DOHH2 (cell line): ENCODE data around the gene FLNA.

Experiments
- EZH2phosphoT487 ChIP-seq: fragments of 200-600 bp; sonication (generic); IDR thresholded peaks from 2 replicates; pipeline ENCODE4 v1.6.1; 2017; ENCODE audit warnings: borderline replicate concordance, mild to moderate bottlenecking, antibody characterized with exemption, low read length, moderate library complexity, mixed read lengths
- TF ChIP-seq, protein P1 (sequence below): fragments of 200-600 bp; sonication (generic); IDR thresholded peaks from one replicate; pipeline ENCODE4 v1.5.1; 2014; ENCODE audit warnings: antibody characterized with exemption, mild to moderate bottlenecking, low read depth, low read length; ENCODE audit not compliant: poor library complexity, severe bottlenecking

- TF ChIP-seq, protein P1, sequence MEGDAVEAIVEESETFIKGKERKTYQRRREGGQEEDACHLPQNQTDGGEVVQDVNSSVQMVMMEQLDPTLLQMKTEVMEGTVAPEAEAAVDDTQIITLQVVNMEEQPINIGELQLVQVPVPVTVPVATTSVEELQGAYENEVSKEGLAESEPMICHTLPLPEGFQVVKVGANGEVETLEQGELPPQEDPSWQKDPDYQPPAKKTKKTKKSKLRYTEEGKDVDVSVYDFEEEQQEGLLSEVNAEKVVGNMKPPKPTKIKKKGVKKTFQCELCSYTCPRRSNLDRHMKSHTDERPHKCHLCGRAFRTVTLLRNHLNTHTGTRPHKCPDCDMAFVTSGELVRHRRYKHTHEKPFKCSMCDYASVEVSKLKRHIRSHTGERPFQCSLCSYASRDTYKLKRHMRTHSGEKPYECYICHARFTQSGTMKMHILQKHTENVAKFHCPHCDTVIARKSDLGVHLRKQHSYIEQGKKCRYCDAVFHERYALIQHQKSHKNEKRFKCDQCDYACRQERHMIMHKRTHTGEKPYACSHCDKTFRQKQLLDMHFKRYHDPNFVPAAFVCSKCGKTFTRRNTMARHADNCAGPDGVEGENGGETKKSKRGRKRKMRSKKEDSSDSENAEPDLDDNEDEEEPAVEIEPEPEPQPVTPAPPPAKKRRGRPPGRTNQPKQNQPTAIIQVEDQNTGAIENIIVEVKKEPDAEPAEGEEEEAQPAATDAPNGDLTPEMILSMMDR: no peak
- no peak for TF ChIP-seq EZH2phosphoT487
These were observed 3.2 kb downstream of the FLNA start for GRCh38 chrX:154371017-154371788.
